RWPE2 (cell line): ENCODE measurements around the gene PPP1R14C.

Source experiments
- ATAC-seq: fragments of 200-7000 bp; cut with Tn5 transposase; 3 replicates; pipeline ENCODE4 v1.9.1; 2021; ENCODE audit warnings: low read depth
- DNase-seq: peaks from one replicate; pipeline ENCODE4 v3.0.0-alpha.2; 2020; ENCODE audit warnings: low spot score
- H3K27ac ChIP-seq: fragments of 450-650 bp; 2 replicates; pipeline ENCODE4 v1.5.1; 2017; ENCODE audit warnings: mild to moderate bottlenecking; ENCODE audit not compliant: poor library complexity, severe bottlenecking
- H3K27me3 ChIP-seq: fragments of 250-450 bp; sonication (Bioruptor Pico); 2 replicates; pipeline ENCODE4 v1.5.1; 2021; ENCODE audit warnings: mild to moderate bottlenecking, moderate library complexity; ENCODE audit not compliant: insufficient read depth, poor library complexity, severe bottlenecking
- H3K36me3 ChIP-seq: fragments of 250-450 bp; sonication (Bioruptor Pico); 2 replicates; pipeline ENCODE4 v1.5.1; 2020; ENCODE audit warnings: low read depth, mild to moderate bottlenecking, moderate library complexity
- H3K4me1 ChIP-seq: fragments of 250-450 bp; sonication (Bioruptor Pico); 2 replicates; pipeline ENCODE4 v1.5.1; 2021; ENCODE audit warnings: mild to moderate bottlenecking, moderate library complexity; ENCODE audit not compliant: insufficient read depth, poor library complexity, severe bottlenecking
- H3K4me3 ChIP-seq: fragments of 250-450 bp; sonication (Bioruptor Pico); 2 replicates; pipeline ENCODE4 v1.5.1; 2021; ENCODE audit warnings: mild to moderate bottlenecking, moderate library complexity; ENCODE audit not compliant: severe bottlenecking
- H3K9me3 ChIP-seq: fragments of 250-450 bp; sonication (Bioruptor Pico); 2 replicates; pipeline ENCODE4 v1.5.1; 2021; ENCODE audit warnings: mild to moderate bottlenecking, moderate library complexity; ENCODE audit not compliant: severe bottlenecking
- TF ChIP-seq, protein P1 (sequence below): fragments of 450-650 bp; IDR thresholded peaks from one replicate; pipeline ENCODE4 v1.5.1; 2017; ENCODE audit warnings: mild to moderate bottlenecking, moderate library complexity; ENCODE audit not compliant: poor library complexity, severe bottlenecking

The PPP1R14C gene

DNA sequence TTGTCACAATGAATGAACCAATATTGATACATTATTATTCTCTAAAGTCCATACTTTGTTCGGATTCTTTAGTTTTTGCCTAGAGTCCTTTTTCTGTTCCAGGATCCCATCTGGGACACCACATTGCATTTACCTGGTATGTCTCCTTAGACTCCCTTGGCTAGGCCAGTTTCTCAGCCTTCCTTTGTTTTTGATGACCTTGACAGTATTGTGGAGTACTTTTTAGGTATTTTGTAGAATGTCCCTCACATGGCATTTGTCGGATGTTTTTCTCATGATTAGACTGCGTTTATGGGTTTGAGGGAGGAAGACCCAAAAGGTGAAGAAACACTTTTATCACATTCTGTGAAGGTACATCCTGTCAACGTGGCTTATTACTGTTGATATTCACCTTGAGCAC, 16.9 kb downstream of the PPP1R14C start:
- TF ChIP-seq, protein P1, sequence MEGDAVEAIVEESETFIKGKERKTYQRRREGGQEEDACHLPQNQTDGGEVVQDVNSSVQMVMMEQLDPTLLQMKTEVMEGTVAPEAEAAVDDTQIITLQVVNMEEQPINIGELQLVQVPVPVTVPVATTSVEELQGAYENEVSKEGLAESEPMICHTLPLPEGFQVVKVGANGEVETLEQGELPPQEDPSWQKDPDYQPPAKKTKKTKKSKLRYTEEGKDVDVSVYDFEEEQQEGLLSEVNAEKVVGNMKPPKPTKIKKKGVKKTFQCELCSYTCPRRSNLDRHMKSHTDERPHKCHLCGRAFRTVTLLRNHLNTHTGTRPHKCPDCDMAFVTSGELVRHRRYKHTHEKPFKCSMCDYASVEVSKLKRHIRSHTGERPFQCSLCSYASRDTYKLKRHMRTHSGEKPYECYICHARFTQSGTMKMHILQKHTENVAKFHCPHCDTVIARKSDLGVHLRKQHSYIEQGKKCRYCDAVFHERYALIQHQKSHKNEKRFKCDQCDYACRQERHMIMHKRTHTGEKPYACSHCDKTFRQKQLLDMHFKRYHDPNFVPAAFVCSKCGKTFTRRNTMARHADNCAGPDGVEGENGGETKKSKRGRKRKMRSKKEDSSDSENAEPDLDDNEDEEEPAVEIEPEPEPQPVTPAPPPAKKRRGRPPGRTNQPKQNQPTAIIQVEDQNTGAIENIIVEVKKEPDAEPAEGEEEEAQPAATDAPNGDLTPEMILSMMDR: no peak
- ATAC-seq (no peak), DNase-seq (no peak)
- no peak overlapping the region for H3K27ac ChIP-seq
- H3K9me3 ChIP-seq: no peaks in the 10 kb centered on the region
- 0 out of 2 replicates have a peak, but pooled peaks cover 3% of the 10 kb centered on the region for H3K36me3 ChIP-seq
- no peaks in the 10 kb centered on the region for H3K27me3 ChIP-seq
- H3K4me1 ChIP-seq: peaks cover 35% of the 10 kb centered on the region
- H3K4me3 ChIP-seq: no peak overlapping the region

DNA sequence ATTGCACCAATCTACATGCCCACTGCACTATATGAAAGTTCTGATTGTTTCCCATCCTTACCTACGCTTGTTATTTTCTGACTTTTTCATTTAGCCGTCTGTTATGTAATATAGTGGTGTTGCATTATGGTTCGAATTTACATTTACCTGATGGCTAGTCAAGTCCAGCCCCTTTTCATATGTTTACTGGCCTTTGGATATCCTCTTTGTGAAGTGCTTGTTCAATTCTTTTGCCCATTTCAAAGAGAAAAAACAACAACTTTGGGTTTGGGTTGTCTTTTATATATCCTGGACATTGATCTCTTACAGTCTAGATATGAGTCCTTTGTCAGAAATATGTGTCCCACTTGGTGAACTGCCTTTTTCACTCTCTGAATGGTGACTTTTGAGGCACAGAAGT, 21.1 kb downstream of the PPP1R14C start:
- ATAC-seq (no peak), DNase-seq (no peak)
- Histone ChIP-seq H3K9me3 (no peaks in the 10 kb centered on the region), H3K27me3 (no peaks in the 10 kb centered on the region), H3K27ac (no peak overlapping the region), H3K4me3 (no peak overlapping the region), H3K4me1 (peaks cover 23% of the 10 kb centered on the region), H3K36me3 (no peaks in the 10 kb centered on the region; the same call in 1 of the 2 replicates)
- TF ChIP-seq, protein P1: no peak

DNA sequence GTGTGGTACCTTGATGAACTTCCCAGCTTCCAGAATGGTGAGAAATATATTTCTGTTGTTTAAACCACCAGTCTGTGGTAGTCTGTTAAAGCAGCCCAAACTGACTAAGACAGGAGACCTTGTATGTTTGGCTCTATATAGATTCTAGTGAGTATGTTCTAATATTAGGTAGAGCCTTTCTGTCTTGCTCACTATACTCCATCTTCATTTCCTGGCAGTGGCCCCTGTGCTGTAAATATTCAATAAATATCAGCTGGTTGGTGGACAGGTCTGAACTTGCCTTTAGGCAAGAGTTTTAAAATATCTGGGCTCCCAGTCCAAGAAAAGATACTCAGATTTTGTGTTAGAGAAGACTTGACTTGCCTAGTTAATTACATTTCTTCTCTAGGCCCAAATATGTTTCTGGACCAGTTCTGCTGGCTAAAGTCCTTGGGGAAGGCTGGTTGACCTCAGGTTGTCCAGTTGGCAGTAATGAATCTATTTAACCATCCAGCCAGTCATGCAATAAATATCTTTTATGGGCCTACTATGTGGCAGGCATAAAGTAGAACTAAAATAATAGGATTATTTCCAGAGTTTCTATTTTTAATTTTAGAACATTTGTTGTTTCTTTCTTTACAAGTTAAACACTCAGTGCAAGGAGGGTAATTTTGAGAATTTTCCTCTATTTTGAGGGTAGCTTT, 22.3 kb downstream of the PPP1R14C start:
- Histone ChIP-seq H3K9me3 (no peaks in the 10 kb centered on the region), H3K4me3 (no peak overlapping the region), H3K36me3 (no peaks in the 10 kb centered on the region; the same call in 1 of the 2 replicates), H3K27ac (peak overlapping the region; percentile 35), H3K4me1 (peaks cover 32% of the 10 kb centered on the region), H3K27me3 (no peaks in the 10 kb centered on the region)
- ATAC-seq (peak; percentile 64), DNase-seq (no peak)
- TF ChIP-seq, protein P1: no peak

DNA sequence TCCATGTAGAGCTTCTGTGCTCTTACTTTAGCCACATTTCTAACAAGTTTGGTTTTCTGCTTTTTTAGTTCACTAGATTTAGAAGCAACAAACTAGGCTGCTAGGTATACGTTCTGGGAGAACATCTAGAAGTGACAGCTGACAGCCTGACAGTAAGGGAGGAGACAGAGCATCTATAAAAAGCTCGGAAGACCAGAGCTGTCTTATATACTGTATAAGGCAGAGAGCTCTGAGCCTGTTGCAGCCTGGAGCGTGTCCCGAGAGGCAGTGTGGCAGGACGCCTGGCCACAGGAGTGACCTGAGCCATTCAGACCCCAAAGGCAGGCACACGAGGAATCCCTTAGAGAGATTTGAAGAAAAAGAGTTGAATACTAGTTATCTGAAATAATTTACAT, 24.6 kb downstream of the PPP1R14C start:
- H3K4me3 ChIP-seq: no peak overlapping the region
- no peaks in the 10 kb centered on the region for H3K27me3 ChIP-seq
- peaks cover 32% of the 10 kb centered on the region for H3K4me1 ChIP-seq
- TF ChIP-seq, protein P1: no peak
- DNase-seq: no peak
- no peak overlapping the region for H3K27ac ChIP-seq
- peaks cover 6% of the 10 kb centered on the region; the same call in 1 of the 2 replicates for H3K36me3 ChIP-seq
- H3K9me3 ChIP-seq: no peaks in the 10 kb centered on the region
- no peak for ATAC-seq

DNA sequence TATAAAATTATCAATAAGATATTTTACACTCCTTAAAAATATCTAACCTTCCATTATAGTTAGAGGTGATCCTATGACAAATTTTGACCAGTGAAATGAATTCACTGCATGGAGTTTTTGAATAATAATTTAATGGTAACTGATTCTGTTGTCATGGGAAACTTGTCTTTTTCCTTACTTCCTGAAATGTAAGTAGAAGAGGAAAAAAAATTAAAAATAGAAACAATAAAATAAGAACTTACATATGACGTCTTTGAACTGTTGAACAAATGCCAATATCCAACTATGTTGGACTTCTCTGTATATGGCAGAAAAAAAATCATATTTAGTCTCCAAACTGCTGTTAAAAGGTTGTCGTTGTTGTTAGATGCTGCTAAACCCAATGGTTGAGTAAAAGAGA, 26.3 kb downstream of the PPP1R14C start:
- Histone ChIP-seq H3K9me3 (no peaks in the 10 kb centered on the region), H3K36me3 (peaks cover 7% of the 10 kb centered on the region; the same call in 1 of the 2 replicates), H3K27ac (peak overlapping the region; percentile 49), H3K4me1 (peaks cover 28% of the 10 kb centered on the region), H3K4me3 (no peak overlapping the region), H3K27me3 (no peaks in the 10 kb centered on the region)
- ATAC-seq (no peak), DNase-seq (no peak)
- TF ChIP-seq, protein P1: no peak
